GM19328 (cell line): ENCODE results near the gene FBN2.
"Not testable (repeated sequence)": the region's sequence is repeated elsewhere in the genome, so short reads cannot be mapped to it uniquely, and the experiment has no call there.

ENCODE experiments used
- ATAC-seq: cut with Tn5 transposase; IDR thresholded peaks from one replicate; pipeline ENCODE4 v1.9.1; 2021; ENCODE audit warnings: mild to moderate bottlenecking, moderate library complexity; ENCODE audit not compliant: unreplicated experiment

Gene FBN2

DNA sequence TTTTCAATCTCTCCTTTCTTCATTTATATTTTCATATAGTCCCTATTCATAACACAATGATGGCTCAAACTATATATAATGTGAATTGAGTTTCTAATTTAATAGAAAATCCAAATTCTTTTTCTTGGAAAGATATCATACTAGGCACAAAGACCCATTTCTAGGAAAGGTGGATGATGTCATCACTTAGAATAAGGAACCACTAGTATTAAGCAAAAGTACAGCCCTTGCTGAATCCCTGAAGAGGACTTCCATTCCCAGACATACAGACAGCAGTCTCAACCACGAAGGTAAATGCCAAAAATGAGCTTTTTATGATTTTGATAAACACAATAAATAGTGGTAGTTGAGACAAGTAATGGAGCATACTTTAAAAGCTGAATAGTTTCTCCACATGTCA lies 210.0 kb downstream of the FBN2 start:
- ATAC-seq: no peak

DNA sequence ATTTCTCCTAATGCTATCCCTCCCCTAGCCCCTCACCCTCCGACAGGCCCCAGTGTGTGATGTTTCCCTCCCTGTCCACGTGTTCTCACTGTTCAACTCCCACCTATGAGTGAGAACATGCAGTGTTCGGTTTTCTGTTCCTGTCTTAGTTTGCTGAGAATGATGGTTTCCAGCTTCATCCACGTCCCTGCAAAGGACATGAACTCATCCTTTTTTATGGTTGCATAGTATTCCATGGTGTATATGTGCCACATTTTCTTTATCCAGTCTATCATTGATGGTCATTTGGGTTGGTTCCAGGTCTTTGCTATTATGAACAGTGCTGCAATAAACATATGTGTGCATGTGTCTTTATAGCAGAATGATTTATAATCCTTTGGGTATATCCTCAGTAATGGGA lies 216.6 kb downstream of the FBN2 start:
- not testable (repeated sequence) for ATAC-seq

DNA sequence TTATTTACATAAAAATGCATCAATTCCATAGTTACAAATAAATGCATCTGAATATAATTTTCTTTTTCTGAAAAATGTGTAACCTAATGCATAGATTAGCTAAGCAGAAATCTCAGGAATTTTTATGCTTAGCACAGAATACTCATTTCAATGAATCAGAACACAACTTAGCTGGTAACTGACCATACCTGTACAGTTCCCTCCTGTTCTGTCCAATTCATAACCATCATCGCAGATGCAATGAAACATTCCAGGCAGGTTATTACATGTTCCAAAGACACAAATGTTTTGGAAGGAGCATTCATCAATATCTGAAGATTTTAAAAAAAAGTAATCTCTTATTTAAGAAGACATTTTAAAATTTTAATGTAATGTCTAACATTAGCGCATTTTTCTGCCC lies 219.4 kb downstream of the FBN2 start:
- ATAC-seq: no peak

DNA sequence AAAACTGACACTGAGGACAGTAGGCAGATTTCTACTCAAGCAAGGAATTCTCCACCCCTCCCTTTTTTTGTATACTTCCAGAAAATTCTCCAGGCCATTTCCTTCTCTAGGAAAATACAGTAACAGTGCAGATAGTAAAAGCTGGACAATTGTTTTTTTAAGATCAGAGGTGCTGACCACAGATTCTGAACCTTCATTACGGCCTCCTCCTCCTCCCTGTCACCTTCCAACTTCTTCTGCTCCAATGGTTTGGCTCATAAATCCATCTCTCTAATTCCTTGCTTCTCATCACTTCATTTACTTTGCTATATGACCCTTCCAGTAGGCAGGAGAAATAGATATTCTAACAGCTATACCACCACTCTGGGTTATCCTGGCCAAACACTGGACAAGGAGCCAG lies 220.6 kb downstream of the FBN2 start:
- no peak for ATAC-seq

DNA sequence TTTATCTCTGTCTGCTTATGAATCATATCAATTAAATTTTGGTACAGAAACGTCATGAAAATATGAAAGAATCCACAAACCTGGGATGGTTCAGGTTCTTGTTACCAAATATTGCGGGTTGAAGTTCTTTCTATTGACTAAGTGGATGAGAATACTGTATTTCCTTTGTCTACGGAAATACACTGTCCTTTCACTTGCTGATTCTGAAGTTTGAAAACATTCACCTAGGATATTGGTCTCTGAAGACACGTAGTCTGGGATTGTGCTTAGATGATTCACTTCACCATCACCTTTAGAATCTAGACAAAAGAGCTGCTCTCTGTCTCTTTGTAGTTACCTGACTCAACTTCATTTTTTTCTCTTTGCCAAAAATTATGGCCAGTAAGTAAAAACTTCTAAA lies 222.4 kb downstream of the FBN2 start:
- ATAC-seq: no peak

DNA sequence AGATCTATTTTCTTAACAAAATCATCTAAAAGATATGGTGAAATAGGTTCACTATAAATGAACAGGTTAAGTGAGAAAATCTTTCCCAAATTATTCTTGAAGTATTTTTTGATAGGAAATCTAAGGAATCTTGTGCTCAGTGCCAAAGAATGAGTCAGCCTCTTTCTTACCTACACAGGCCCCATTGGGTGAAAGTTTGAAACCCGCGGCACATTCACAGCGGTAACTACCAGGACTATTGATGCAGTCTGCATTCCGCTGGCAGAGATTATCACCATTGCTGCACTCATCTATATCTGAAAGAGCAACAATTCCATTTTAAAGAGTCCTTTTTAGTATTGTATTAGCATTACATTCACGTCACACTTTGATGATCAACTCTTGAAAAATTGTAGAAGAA lies 232.7 kb downstream of the FBN2 start:
- ATAC-seq: no peak

DNA sequence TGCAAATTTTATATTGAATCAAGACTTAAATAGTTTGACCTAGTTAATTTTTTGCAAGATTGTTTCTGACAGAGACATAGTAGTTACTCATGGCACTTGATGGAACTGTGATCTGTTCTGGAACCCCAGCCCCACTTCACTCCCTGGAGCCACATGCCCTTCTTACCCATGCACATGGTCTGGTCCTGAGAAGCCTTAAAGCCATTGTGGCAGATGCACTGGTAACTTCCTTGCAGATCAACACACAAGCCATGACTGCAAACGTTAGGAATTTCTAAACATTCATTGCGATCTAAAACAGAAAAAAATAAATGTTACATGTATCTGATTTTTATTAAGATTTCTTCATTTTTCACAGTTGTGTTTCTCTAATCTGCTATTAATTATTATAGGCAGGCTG lies 233.3 kb downstream of the FBN2 start:
- no peak for ATAC-seq

DNA sequence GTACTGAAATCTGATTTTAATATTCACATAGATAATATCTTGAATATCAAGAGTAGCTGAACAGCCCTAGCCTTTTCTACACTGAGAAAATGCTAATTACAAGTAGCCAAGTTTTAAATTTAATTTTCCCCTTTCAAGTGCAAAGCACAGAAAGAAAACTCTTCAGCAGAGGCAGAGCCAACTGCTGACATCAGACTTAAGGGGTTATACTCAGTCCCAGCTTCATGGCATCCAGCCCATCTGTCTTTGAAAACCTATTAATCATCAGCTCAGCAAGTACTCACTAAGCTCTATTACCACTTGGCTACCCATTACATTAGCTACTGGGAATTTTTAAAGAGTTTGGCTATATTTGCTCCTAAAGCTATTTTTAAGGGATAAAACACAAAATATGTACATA lies 234.0 kb downstream of the FBN2 start:
- no peak for ATAC-seq

DNA sequence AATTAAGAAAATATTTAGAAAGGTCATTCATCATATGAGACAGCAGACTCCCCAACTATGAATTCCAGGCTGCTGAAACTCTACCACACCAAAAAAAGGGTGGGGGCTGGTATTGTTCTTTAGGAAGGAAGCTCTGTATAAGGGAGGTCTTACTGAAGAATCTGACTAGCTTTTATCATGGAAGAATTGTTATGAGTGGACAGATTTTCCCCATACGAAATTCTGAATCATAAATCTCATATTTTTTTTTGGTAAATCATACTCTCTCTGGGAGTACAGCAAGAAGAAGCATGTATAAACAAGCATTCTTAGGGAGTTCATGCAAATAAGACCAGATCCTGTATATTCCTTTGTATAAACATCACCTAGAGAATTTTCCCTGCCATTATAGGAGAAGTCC lies 234.5 kb downstream of the FBN2 start:
- ATAC-seq: no peak

DNA sequence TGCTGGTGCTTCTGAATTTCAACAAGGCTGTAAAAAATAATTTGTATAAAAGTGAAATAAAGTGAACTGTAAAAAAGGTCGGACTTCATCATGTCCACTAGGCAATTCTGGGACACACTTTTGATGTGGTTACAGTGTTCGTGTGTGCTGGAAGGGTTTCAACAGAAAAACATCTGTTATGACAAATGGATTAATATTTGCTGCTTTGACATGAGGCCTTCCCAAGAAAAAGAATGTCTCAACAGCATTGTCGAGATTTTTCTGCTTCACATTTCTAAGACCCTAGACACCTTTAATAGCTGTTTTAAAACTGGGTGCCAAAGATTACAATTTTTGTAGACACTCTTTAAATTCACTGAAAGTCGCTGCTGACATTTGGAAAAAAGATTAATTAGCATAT lies 237.9 kb downstream of the FBN2 start:
- no peak for ATAC-seq

DNA sequence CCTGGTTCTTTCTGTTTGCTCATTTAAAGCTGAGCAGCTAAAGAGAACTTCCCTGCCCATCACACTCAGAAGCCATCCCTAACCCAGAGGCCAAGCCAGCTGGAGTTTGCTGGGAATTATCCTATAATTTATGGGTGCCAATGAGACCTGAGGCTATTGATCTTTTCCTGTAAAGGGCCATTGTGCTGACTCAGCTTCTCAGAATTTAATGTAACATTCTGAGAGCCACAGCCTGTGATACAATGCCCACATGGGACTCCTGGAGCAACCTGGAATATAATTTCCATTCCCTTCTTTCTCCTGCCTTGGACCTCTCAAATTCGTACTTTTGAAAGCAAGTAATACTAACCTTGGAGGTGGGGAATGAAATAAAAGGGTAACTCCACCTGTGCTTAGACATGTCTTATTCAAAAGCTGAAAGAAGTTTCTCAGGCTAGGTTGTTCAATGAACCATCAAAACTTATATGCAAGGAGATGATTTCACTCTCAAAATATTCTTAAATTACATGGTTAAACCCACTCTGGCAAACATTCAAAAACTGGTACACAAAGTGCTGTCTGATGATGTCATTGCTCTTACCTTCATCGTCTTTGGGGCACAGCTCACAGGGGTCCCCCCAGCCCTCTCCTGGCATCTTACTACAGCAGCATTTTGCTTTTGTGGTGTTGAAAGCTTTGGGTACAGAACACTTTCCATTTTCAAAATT lies 247.7 kb downstream of the FBN2 start:
- ATAC-seq: no peak

DNA sequence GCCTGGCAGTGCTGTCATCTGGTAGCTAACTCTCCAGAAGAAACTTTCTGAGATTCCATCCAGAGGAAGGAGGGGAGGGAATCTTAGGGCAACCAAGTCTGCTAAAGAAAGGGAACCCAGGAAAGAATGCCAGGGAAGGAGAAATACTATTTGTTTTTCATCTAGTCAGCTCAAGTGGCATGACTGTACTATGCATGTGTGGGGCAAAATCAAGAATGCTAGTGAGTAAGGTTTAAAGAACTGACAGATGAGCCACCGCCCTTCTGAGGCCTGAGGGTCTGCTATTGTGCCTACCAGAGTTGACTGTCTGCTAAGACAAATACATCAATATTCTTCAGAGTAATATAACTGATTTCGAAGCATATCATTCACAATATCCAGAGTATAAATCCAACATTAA lies 250.3 kb downstream of the FBN2 start:
- no peak for ATAC-seq

DNA sequence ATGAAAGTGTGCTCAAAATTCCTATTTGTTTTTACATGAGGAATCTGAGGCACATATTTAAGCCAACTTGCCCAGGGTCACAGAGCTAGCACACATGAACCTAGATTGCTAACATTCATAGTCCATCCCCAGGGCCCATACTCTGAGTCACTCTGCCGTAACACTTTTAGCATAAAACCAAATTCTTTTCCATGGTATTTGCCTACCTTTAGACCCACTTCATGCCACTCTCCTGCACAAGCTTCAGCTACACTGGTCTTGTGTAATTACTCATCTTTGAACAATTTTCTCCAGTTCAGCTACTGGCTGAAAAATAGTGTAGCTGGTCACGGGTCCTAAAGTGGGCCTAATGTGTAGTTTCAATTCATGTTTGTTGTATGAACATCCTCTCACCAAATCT lies 253.8 kb downstream of the FBN2 start:
- ATAC-seq: no peak

DNA sequence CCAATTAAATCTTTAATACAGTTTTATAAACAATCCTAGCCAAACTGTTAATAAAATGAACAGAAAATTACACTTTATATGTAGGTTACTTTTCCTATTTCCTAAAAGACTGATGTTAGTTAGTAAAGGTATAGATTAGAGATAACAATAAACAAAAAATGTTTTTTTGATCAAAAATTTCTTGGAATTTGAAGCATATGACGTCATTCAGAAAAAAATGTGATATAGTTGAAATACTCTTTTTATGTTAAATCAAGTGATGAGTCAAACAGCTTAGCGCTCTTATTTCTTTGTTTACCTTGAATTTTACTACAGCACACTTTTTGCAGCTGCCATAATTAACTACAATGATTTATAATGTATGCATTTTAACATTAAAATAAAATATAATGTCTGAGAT lies 258.7 kb downstream of the FBN2 start:
- no peak for ATAC-seq

DNA sequence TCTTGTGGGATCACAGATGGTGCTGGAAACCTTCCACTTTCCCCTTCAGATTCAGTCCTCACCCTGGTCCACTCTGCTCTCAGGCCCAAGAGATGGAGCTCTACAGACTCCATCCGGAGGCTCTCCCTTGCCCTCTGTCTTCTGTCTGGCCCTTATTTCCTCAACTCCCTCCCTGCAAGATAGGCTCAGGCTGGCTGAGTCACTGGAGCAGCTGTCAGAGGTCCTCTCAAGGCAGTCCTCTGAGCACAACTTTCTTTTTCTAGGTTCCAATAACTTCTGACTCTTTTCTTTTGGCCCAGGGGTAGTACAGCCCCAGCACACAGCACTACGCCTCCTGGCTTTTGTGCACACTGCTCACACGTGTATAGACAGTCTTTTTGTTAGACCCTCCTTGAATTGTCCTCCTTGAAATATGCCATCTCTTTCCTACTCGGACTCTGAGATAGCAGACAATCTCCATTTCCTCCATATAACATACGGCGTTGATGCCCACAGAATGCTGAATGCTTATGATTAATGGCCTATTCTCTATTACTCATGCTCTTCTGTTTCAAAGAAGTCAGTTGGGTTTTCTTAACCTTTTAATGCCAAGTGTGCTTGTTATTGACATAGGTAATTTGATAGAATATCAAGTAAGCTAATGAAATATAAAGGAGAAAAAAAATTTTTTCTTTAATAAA lies 261.4 kb downstream of the FBN2 start:
- ATAC-seq: no peak

DNA sequence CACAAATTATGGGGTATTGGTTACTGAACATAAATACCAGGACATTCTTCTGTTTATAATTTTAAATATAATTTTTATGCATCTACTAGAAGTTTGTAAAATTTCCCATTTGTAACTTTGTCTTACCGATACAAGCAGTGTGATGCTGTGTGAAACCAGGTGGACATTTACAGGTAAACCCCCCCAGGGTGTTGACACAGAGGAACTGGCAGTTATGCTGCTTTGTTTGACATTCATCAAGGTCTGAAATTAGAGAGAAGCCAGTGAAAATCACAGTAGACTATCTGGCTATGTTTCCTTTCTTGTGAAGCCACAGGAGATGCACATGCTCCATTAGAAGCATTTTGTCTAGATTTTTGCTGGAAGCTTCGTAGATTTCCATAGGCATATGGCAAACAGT lies 263.6 kb downstream of the FBN2 start:
- ATAC-seq: no peak

DNA sequence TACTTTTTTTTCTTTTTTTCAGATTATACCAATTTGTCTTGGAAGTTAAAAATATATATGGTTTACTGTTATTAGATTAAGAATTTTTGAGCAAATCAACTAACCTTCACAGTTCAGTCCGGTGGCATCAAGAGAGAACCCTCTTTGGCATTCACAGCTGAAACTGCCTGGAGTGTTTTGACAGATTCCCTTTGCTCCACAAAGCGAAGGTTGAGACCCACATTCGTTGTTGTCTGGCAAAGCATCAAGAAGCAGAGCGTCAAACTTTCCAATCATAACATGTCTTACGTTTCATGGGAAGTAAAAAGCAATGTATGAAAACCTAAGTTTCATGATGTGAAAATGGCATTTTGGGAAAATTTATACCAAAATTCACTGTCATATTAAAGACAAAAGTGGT lies 264.3 kb downstream of the FBN2 start:
- no peak for ATAC-seq

DNA sequence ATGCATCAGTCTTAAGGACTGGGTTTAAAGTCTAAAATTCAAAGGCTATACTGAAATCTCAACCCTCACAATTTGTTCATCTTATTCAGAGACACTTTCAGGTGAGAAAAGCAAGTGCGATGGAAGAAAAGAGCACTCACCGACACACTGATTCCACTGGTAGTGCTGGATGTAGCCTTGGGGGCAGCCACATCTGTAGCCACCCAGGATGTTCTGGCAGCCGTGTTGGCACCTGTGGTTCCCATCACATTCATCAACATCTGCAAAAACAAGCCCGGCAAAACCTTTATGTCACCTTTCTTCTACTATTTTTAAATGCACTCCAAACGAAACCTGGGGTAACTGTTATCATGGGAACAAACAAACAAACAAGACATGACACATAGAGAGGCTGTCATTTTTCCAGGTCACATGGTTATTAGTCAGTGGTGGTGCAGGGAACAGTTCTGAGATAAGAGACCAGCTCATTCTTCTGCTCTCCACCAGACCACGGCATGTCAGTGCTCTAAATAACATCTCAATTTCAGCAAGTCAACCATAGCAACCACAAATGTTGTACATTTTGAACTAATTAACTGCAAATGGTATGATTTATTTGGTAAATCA lies 266.1 kb downstream of the FBN2 start:
- no peak for ATAC-seq

DNA sequence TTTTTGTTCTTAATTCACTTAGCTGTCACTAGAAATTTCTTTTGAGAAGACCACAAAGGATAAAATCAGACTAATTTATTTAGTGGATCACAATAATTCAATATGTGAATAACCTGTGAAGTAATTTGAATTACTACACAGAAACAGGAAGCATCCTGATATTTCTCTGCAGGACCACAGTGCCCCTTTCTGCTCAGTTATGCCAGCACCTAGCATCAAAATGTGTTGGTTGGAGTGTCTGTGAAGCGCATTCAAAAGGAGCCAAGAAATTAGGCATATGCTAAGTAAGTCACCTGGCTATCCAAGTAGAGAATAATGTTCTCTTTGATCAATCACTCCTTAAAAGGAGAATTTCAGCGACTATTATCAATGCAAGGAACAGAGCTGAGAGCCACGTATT lies 267.0 kb downstream of the FBN2 start:
- ATAC-seq: no peak

DNA sequence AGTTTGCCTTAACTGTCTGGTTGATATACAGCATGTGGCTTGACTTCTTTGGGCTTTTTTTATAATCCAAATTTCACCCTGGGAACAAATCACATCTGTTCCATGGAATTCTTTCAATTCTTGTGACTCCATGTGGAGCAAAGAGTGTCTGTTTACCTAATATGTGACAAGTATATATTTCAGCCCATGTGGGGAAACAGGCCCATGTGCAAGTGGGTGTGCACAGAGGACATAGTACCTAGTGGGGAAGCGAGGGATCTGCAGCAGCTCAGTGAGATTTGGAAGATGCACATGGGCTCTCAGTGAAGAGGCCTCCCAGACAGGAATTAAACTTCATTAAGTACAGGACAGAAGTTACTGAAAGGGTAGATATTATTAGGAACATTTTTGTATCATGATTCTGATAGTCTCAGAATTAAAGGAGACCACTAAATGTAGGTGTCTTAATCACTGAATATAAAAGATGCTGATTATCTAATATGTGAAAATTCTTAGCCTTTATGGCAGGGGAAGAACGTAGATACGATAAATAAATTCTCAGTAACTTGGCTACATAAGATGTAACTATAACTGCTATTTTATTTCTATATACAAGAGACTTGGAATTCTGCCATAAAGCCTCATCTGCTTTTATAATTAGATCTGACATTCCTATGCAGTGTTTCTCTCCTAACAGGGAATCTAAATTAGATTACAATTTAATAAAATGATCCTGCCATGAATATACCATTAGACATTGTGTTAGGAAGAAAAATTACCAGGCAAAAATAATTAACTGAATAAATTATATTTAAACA lies 273.3 kb downstream of the FBN2 start:
- no peak for ATAC-seq

DNA sequence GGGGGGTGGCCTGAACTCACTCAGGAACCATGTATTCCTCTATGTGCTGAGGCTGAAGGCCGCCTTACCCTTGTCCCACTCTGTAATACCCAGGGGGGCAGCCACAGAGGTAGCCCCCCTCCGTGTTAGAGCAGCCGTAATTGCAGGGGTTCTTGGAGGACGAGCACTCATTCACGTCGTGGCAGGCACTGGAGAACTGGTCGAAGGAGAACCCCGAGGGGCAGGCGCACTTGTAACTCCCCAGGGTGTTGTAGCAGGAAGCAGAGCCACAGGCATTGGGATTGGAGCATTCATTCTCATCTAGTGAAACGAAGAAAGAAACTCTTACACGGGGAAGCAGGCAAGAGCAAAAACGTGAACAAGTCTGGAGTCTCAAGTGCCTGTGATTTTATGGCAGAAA lies 274.7 kb downstream of the FBN2 start:
- no peak for ATAC-seq

DNA sequence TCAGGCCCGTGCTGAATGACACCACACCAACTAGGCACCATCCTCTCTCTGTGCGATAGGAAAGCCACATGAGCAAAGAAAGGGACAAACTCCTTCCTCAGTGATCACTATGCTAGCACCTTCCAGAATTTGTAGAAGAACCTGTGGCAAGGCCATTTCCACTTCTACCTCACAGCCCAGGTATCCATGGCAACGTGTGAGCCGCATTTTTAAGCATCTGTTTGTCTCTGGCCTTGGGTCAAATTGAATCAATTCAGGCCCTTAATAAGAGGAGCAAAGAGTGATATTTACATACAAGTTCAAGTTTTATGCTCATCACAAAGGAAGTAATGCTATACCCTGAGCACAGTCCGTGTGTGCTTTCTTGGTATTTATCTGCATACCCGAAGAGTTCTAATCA lies 275.1 kb downstream of the FBN2 start:
- ATAC-seq: no peak
